HG02938 (cell line): ENCODE data around the gene RPGRIP1L.

Source experiments
- ATAC-seq: cut with Tn5 transposase; IDR thresholded peaks from one replicate; pipeline ENCODE4 v1.9.1; 2021; ENCODE audit warnings: mild to moderate bottlenecking, moderate library complexity; ENCODE audit not compliant: unreplicated experiment

Gene RPGRIP1L

DNA sequence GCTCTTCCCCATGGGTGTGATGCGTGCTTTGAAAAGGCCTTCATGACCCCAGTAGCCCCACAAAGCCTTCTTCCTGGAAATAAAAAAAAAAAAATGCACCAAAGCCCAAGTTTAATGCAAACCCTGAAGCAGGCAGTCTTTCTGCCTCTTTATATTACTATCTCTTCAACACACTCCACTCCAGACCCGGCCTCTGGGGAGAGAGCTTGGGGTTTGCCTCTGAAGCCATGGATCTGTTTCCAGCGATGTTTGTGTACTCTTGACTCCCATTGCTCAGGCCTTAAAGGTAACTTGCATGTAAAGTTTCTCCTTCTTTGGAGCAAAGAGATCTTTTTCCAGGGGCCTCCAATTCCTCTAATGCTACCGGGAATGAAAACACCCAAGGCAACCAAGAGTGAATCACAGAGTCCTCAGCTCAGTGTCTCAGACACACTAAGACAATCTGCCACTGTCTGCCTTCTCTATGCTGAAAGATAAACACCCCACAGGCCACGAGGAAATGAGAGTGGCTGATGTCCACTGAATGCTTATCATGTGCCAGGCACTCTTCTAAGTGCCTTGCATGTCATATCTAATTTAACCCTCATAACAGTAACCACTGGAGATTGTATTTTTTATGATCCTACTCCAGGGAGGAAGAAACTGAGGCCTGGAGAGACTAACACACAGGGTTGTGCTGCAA, 144.2 kb downstream of the RPGRIP1L start:
- no peak for ATAC-seq

DNA sequence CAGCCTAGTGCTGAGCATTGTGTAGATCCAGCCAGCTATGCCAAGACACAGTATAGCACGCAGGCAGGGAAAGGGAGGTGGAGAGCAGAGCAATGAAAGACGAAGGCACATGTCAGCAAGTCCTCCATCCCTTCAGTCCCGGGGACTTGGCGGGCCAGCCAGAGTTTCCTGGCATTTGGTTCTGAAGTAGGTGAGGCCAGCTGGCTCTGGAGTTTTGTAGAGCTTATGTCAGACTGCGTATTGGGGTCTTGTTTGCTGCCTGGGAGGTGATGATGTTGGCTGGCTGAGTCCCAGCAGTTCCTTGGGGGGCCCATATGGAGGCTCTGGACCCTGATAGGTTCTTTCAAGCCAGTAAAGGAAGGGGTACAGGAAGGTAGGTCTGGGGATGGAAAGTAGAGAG, 144.9 kb downstream of the RPGRIP1L start:
- ATAC-seq, result no peak

DNA sequence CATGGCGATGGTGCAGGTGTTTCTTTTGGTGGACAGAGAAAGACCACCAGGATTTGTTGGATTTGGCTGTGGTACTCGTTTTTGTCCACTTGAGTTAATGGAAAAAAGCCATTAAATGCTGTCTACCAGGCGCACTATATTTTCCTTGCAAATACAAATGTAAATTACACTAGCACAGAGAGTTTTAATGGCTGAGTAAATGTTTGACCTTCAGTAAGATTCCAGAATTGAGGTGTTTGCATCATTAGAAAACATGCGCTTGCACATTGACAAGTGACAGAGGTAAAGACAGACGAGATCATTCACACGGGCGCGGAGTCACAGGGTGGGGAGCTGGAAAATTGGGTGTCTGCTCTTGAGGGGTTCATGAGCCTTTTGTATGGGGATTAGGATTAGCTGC, 147.1 kb downstream of the RPGRIP1L start:
- no peak for ATAC-seq

DNA sequence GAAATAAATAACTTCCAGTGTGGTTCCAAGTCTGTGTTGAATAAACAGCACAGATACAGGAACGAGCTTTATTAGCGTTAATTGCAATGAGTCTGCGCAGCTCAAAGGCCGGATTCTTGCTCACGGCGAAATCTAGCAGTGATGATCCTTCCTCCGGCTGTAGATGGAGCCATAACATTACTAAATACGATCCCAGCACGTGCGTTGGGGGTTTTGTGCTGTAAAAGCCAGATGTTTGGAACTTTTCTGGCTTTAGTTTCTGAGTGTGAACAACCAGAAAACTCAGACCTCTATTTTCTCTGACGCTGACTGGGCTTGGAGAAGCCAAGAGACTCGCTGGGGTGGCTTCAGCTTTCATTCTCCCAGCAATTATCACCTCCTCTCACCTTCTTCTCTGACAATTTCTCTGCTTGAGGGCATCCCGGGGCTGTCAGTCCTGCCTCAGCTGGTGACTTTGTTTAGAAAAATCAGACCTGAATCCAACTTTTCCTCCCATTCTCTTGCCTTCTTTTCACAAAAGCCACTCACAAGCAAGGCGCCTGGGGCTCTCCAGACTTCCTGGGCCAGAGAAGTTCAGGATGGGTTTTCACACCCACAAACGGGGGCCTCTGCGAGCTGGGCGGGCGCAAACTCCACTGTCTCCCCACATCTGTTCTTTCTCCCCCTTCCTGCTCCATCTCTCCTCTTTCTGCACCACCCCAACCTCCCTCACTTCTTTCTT, 153.5 kb downstream of the RPGRIP1L start:
- peak; percentile 80 for ATAC-seq
